ENCODE data around the gene WDR7.

Gene WDR7

GRCh38 chr18:56715121-56715520 lies 64.0 kb downstream of the WDR7 start:
- no peak for DNase-seq (ENCODE audit: low read depth)
- H3K4me3 ChIP-seq (ENCODE audit: low read depth, low read length), result no peak overlapping the region

- H3K4me3 ChIP-seq (ENCODE audit: low read depth, low read length), result no peak overlapping the region
- no peak for DNase-seq (ENCODE audit: low read depth)
Measured at GRCh38 chr18:56716692-56717146, 65.6 kb downstream of the WDR7 start.

GRCh38 chr18:56721031-56721430 lies 69.9 kb downstream of the WDR7 start:
- no peak overlapping the region for H3K4me3 ChIP-seq (ENCODE audit: low read depth, low read length)
- no peak for DNase-seq (ENCODE audit: low read depth)

GRCh38 chr18:56721491-56721890 lies 70.3 kb downstream of the WDR7 start:
- no peak for DNase-seq (ENCODE audit: low read depth)
- no peak overlapping the region for H3K4me3 ChIP-seq (ENCODE audit: low read depth, low read length)

GRCh38 chr18:56722518-56722917 lies 71.4 kb downstream of the WDR7 start:
- no peak overlapping the region for H3K4me3 ChIP-seq (ENCODE audit: low read depth, low read length)
- no peak for DNase-seq (ENCODE audit: low read depth)

- no peak overlapping the region for H3K4me3 ChIP-seq (ENCODE audit: low read depth, low read length)
- no peak for DNase-seq (ENCODE audit: low read depth)
Measured at GRCh38 chr18:56723068-56723467, 71.9 kb downstream of the WDR7 start.

- no peak overlapping the region for H3K4me3 ChIP-seq (ENCODE audit: low read depth, low read length)
- no peak for DNase-seq (ENCODE audit: low read depth)
Measured at GRCh38 chr18:56723706-56724105, 72.5 kb downstream of the WDR7 start.

GRCh38 chr18:56726906-56727305 lies 75.7 kb downstream of the WDR7 start:
- no peak overlapping the region for H3K4me3 ChIP-seq (ENCODE audit: low read depth, low read length)
- no peak for DNase-seq (ENCODE audit: low read depth)

GRCh38 chr18:56727399-56727798 lies 76.2 kb downstream of the WDR7 start:
- no peak for DNase-seq (ENCODE audit: low read depth)
- H3K4me3 ChIP-seq (ENCODE audit: low read depth, low read length), result no peak overlapping the region

GRCh38 chr18:56728741-56729140 lies 77.6 kb downstream of the WDR7 start:
- no peak overlapping the region for H3K4me3 ChIP-seq (ENCODE audit: low read depth, low read length)
- DNase-seq (ENCODE audit: low read depth), result no peak

GRCh38 chr18:56738184-56738583 lies 87.0 kb downstream of the WDR7 start:
- DNase-seq (ENCODE audit: low read depth), result no peak
- no peak overlapping the region for H3K4me3 ChIP-seq (ENCODE audit: low read depth, low read length)

- no peak for DNase-seq (ENCODE audit: low read depth)
Measured at GRCh38 chr18:56739731-56740130, 88.6 kb downstream of the WDR7 start.

GRCh38 chr18:56740645-56741044 lies 89.5 kb downstream of the WDR7 start:
- no peak overlapping the region for H3K4me3 ChIP-seq (ENCODE audit: low read depth, low read length)
- no peak for DNase-seq (ENCODE audit: low read depth)

More at GRCh38 chr18:56739731-56740130, 88.6 kb downstream of the WDR7 start:
- no peak overlapping the region for H3K4me3 ChIP-seq (ENCODE audit: low read depth, low read length)

GRCh38 chr18:56741685-56742084 lies 90.5 kb downstream of the WDR7 start:
- no peak for DNase-seq (ENCODE audit: low read depth)
- no peak overlapping the region for H3K4me3 ChIP-seq (ENCODE audit: low read depth, low read length)

GRCh38 chr18:56743115-56743514 lies 92.0 kb downstream of the WDR7 start:
- no peak overlapping the region for H3K4me3 ChIP-seq (ENCODE audit: low read depth, low read length)
- no peak for DNase-seq (ENCODE audit: low read depth)

GRCh38 chr18:56747032-56747658 lies 96.0 kb downstream of the WDR7 start:
- DNase-seq (ENCODE audit: low read depth), result no peak

GRCh38 chr18:56747857-56748256 lies 96.7 kb downstream of the WDR7 start:
- no peak for DNase-seq (ENCODE audit: low read depth)
- H3K4me3 ChIP-seq (ENCODE audit: low read depth, low read length), result no peak overlapping the region

More at GRCh38 chr18:56747032-56747658, 96.0 kb downstream of the WDR7 start:
- H3K4me3 ChIP-seq (ENCODE audit: low read depth, low read length), result no peak overlapping the region

- no peak overlapping the region for H3K4me3 ChIP-seq (ENCODE audit: low read depth, low read length)
- DNase-seq (ENCODE audit: low read depth), result peak; percentile 4
Measured at GRCh38 chr18:56748698-56749268, 97.6 kb downstream of the WDR7 start.

- no peak overlapping the region for H3K4me3 ChIP-seq (ENCODE audit: low read depth, low read length)
Measured at GRCh38 chr18:56756966-56757365, 105.8 kb downstream of the WDR7 start.

GRCh38 chr18:56770097-56770496 lies 118.9 kb downstream of the WDR7 start:
- no peak for DNase-seq (ENCODE audit: low read depth)
- H3K4me3 ChIP-seq (ENCODE audit: low read depth, low read length), result no peak overlapping the region

More at GRCh38 chr18:56756966-56757365, 105.8 kb downstream of the WDR7 start:
- no peak for DNase-seq (ENCODE audit: low read depth)

GRCh38 chr18:56770873-56771272 lies 119.7 kb downstream of the WDR7 start:
- no peak for DNase-seq (ENCODE audit: low read depth)

More at GRCh38 chr18:56770873-56771272, 119.7 kb downstream of the WDR7 start:
- H3K4me3 ChIP-seq (ENCODE audit: low read depth, low read length), result no peak overlapping the region

Measured in skeletal muscle cell (primary cell).